ENCODE measurements around the gene KBTBD7.
A peak's percentile ranks its signal among the peaks of the same experiment; 100 is the strongest.

The KBTBD7 gene

DNA sequence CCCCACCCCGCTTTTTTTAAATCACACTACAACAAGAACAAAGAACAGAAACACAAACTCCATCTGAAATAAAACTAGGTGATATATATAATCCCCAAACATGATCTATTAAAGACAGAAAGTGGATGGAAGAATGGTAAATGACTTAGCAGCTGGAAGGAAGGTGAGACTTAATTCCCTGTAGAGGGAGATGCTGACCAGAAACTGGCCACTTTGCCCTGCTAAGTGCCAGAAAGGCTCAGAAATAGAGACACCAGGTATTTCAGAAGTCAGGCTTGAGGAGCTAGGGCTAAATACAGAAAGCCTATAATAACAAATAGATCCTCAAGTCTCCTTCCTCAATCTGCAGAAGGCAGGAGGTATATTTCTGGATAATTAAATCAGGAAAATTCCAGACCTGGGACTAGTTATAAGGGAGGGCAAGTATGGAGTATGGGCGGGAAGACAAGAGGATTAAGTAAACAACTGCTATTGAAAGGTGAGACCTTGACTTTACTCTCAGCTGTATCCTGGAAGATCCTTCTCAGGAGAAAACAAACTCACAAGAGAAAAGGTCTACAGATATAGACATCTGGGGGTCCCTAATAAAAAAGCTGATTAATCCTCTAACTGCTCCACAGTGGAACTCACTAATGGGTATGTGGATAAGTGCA lies 36.8 kb upstream of the KBTBD7 start:
- Histone ChIP-seq H4K5ac (ENCODE audit: low read length) (no peak overlapping the region), H3K27ac (ENCODE audit: low read depth, low read length) (no peak overlapping the region), H3K4me1 (ENCODE audit: control insufficient read depth, low read depth, low read length) (no peaks in the 10 kb centered on the region), H3K23ac (ENCODE audit: low read length) (no peak overlapping the region), H3K36me3 (ENCODE audit: control insufficient read depth, insufficient read depth, low read length) (no peaks in the 10 kb centered on the region), H4K8ac (ENCODE audit: low read depth, low read length) (no peak overlapping the region), H2BK120ac (ENCODE audit: low read depth, low read length) (no peak overlapping the region), H3K27me3 (ENCODE audit: insufficient read depth, low read length, poor library complexity) (no peaks in the 10 kb centered on the region), H3K4me2 (ENCODE audit: low read length) (no peak overlapping the region), H3K4me3 (ENCODE audit: low read length) (no peak overlapping the region), H3K79me1 (ENCODE audit: low read length) (no peaks in the 10 kb centered on the region), H2AK5ac (ENCODE audit: low read length) (no peak overlapping the region), H2BK15ac (replicated peaks; ENCODE audit: low read depth) (no peak overlapping the region), H3K79me2 (ENCODE audit: control insufficient read depth, insufficient read depth, low read length) (no peaks in the 10 kb centered on the region), H3K4ac (ENCODE audit: low read depth, low read length) (no peak overlapping the region), H3K56ac (ENCODE audit: low read length) (no peak overlapping the region), H2BK5ac (ENCODE audit: low read length) (no peak overlapping the region), H3K9ac (ENCODE audit: low read length) (no peak overlapping the region), H3K18ac (ENCODE audit: low read length) (no peak overlapping the region)
- DNase-seq = no peak
- WGBS (ENCODE audit: extremely low coverage, insufficient coverage, low lambda C conversion rate) = no CpG with 5 or more reads among the region's 2 CpGs

DNA sequence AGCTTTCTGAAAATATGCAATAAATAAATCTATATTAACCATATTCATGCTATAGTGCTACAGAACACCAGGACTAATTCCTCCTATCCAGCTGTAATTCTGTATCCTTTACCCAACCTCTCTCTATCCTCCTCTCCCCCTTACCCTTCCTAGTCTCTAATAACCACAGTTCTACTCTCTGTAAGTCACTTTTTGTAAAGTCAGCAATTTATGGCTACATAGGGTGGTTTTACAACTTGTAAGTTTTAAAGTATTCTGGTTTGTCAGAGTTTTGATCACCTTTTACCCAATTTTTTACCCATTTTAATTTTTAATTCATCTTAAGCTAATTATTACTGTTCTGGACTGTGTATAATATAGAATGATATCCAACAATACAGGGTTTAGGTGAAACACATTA lies 35.0 kb upstream of the KBTBD7 start:
- H4K5ac ChIP-seq (ENCODE audit: low read length) = no peak overlapping the region
- no peak overlapping the region for H3K4me2 ChIP-seq (ENCODE audit: low read length)
- H3K23ac ChIP-seq (ENCODE audit: low read length) = no peak overlapping the region
- H3K9ac ChIP-seq (ENCODE audit: low read length) = no peak overlapping the region
- no peak overlapping the region for H3K4ac ChIP-seq (ENCODE audit: low read depth, low read length)
- no peak overlapping the region for H3K56ac ChIP-seq (ENCODE audit: low read length)
- no peaks in the 10 kb centered on the region for H3K36me3 ChIP-seq (ENCODE audit: control insufficient read depth, insufficient read depth, low read length)
- no peak overlapping the region for H2BK120ac ChIP-seq (ENCODE audit: low read depth, low read length)
- H3K18ac ChIP-seq (ENCODE audit: low read length) = no peak overlapping the region
- H2BK5ac ChIP-seq (ENCODE audit: low read length) = no peak overlapping the region
- H3K79me1 ChIP-seq (ENCODE audit: low read length) = no peaks in the 10 kb centered on the region
- H3K79me2 ChIP-seq (ENCODE audit: control insufficient read depth, insufficient read depth, low read length) = no peaks in the 10 kb centered on the region
- no peaks in the 10 kb centered on the region for H3K27me3 ChIP-seq (ENCODE audit: insufficient read depth, low read length, poor library complexity)
- no peak overlapping the region for H3K4me3 ChIP-seq (ENCODE audit: low read length)
- H4K8ac ChIP-seq (ENCODE audit: low read depth, low read length) = no peak overlapping the region
- H2AK5ac ChIP-seq (ENCODE audit: low read length) = no peak overlapping the region
- H2BK15ac ChIP-seq (replicated peaks; ENCODE audit: low read depth) = no peak overlapping the region
- H3K4me1 ChIP-seq (ENCODE audit: control insufficient read depth, low read depth, low read length) = no peaks in the 10 kb centered on the region
- DNase-seq = no peak
- H3K27ac ChIP-seq (ENCODE audit: low read depth, low read length) = no peak overlapping the region

DNA sequence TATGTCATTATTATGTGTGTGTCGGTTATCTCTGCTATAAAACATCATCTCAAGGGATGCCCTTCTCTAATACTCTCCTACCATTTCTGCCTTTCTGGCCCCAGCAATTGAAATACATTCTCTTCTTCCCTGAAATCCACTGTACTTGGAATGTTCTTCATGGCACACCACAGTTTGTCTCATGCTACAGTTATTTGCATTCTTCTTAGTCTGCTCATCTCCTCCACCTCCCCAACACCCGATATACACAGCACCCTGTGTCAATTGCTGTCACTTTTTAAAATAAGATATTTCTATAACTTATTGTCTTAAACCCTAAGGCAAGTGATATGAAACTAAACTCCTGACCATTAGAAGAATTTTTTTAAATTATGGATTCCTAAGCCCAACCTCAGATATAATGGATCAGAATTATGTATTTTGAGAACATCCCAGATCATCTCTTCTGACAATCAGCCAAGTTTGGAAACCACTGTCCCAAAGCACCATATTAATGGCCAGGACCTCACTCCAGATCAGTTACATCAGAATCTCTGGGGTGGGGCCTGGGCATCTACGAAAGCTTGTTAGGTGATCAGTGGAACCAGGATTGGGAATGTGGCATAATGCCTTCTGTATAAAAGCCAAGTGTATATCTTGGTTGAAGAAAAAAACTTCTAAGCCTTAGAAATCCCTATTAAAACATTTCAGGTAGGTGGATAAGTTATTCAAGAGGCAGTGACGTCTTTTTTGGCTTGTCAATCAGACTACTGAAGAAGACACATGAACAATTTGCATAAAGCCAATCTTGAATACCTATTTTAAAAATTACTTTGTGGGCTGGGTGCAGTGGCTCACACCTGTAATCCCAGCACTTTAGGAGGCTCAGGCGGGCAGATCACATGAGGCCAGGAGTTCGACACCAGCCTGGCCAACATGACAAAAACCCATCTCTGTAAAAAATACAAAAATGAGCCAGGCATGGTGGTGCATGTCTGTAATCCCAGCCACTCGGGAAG lies 30.0 kb upstream of the KBTBD7 start:
- Histone ChIP-seq H3K4me1 (ENCODE audit: control insufficient read depth, low read depth, low read length) (no peaks in the 10 kb centered on the region), H3K9ac (ENCODE audit: low read length) (no peak overlapping the region), H4K5ac (ENCODE audit: low read length) (no peak overlapping the region), H2BK5ac (ENCODE audit: low read length) (no peak overlapping the region), H2AK5ac (ENCODE audit: low read length) (no peak overlapping the region), H2BK15ac (replicated peaks; ENCODE audit: low read depth) (no peak overlapping the region), H3K36me3 (ENCODE audit: control insufficient read depth, insufficient read depth, low read length) (no peaks in the 10 kb centered on the region), H3K27me3 (ENCODE audit: insufficient read depth, low read length, poor library complexity) (no peaks in the 10 kb centered on the region), H3K23ac (ENCODE audit: low read length) (no peak overlapping the region), H3K56ac (ENCODE audit: low read length) (no peak overlapping the region), H3K79me2 (ENCODE audit: control insufficient read depth, insufficient read depth, low read length) (no peaks in the 10 kb centered on the region), H2BK120ac (ENCODE audit: low read depth, low read length) (no peak overlapping the region), H4K8ac (ENCODE audit: low read depth, low read length) (no peak overlapping the region), H3K79me1 (ENCODE audit: low read length) (no peaks in the 10 kb centered on the region), H3K4ac (ENCODE audit: low read depth, low read length) (no peak overlapping the region), H3K27ac (ENCODE audit: low read depth, low read length) (no peak overlapping the region), H3K4me3 (ENCODE audit: low read length) (no peak overlapping the region), H3K4me2 (ENCODE audit: low read length) (no peak overlapping the region), H3K18ac (ENCODE audit: low read length) (no peak overlapping the region)
- WGBS (ENCODE audit: extremely low coverage, insufficient coverage, low lambda C conversion rate) = no CpG with 5 or more reads among the region's 7 CpGs
- no peak for DNase-seq

DNA sequence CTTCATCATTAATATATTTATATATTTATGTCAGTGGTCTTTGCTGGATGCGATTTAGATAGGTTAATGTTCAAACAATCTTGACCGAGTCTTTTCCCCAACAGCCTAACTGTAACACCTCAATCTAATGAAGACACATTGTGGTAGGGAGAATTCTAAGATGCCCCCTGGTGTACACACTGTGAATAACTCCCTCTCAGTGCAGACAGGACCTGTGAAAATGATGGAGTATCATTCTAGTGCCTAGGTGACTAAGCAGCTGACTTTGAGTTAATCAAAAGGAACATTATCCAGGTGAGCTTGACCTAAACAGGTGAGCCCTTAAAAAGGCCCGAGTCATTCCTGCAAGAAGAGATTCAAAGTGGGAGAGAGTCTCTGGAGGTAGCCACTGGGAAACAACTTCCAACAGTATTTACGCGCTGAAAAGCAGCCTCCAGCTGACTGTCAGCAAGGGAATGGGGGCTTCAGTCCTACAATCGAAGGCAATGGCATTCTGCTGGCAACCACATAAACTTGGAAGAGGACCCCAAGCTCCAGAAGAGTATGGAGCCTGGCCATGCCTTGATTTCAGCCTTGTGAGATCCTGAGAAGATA lies 28.0 kb upstream of the KBTBD7 start:
- Histone ChIP-seq H4K5ac (ENCODE audit: low read length) (no peak overlapping the region), H3K79me2 (ENCODE audit: control insufficient read depth, insufficient read depth, low read length) (no peaks in the 10 kb centered on the region), H3K4me3 (ENCODE audit: low read length) (no peak overlapping the region), H3K27me3 (ENCODE audit: insufficient read depth, low read length, poor library complexity) (no peaks in the 10 kb centered on the region), H2BK5ac (ENCODE audit: low read length) (no peak overlapping the region), H3K23ac (ENCODE audit: low read length) (no peak overlapping the region), H3K4me1 (ENCODE audit: control insufficient read depth, low read depth, low read length) (no peaks in the 10 kb centered on the region), H3K56ac (ENCODE audit: low read length) (no peak overlapping the region), H3K36me3 (ENCODE audit: control insufficient read depth, insufficient read depth, low read length) (no peaks in the 10 kb centered on the region), H2BK15ac (replicated peaks; ENCODE audit: low read depth) (no peak overlapping the region), H2BK120ac (ENCODE audit: low read depth, low read length) (no peak overlapping the region), H3K18ac (ENCODE audit: low read length) (no peak overlapping the region), H3K9ac (ENCODE audit: low read length) (no peak overlapping the region), H3K79me1 (ENCODE audit: low read length) (no peaks in the 10 kb centered on the region), H3K27ac (ENCODE audit: low read depth, low read length) (no peak overlapping the region), H3K4ac (ENCODE audit: low read depth, low read length) (no peak overlapping the region), H2AK5ac (ENCODE audit: low read length) (no peak overlapping the region), H3K4me2 (ENCODE audit: low read length) (no peak overlapping the region), H4K8ac (ENCODE audit: low read depth, low read length) (no peak overlapping the region)
- no CpG with 5 or more reads among the region's 6 CpGs for WGBS (ENCODE audit: extremely low coverage, insufficient coverage, low lambda C conversion rate)
- DNase-seq = peak; percentile 75

- no peaks in the 10 kb centered on the region for H3K79me2 ChIP-seq (ENCODE audit: control insufficient read depth, insufficient read depth, low read length)
- no peak overlapping the region for H2BK5ac ChIP-seq (ENCODE audit: low read length)
- H3K56ac ChIP-seq (ENCODE audit: low read length) = no peak overlapping the region
- H3K36me3 ChIP-seq (ENCODE audit: control insufficient read depth, insufficient read depth, low read length) = no peaks in the 10 kb centered on the region
- WGBS (ENCODE audit: extremely low coverage, insufficient coverage, low lambda C conversion rate) = no CpG with 5 or more reads among the region's 3 CpGs
- H4K8ac ChIP-seq (ENCODE audit: low read depth, low read length) = no peak overlapping the region
- no peak overlapping the region for H3K27ac ChIP-seq (ENCODE audit: low read depth, low read length)
- no peak overlapping the region for H4K5ac ChIP-seq (ENCODE audit: low read length)
- no peaks in the 10 kb centered on the region for H3K27me3 ChIP-seq (ENCODE audit: insufficient read depth, low read length, poor library complexity)
- no peak overlapping the region for H3K4me3 ChIP-seq (ENCODE audit: low read length)
- H3K4me1 ChIP-seq (ENCODE audit: control insufficient read depth, low read depth, low read length) = no peaks in the 10 kb centered on the region
- no peaks in the 10 kb centered on the region for H3K79me1 ChIP-seq (ENCODE audit: low read length)
- no peak overlapping the region for H3K9ac ChIP-seq (ENCODE audit: low read length)
- no peak overlapping the region for H3K18ac ChIP-seq (ENCODE audit: low read length)
- H3K4ac ChIP-seq (ENCODE audit: low read depth, low read length) = no peak overlapping the region
- H2BK15ac ChIP-seq (replicated peaks; ENCODE audit: low read depth) = no peak overlapping the region
- H2BK120ac ChIP-seq (ENCODE audit: low read depth, low read length) = no peak overlapping the region
- no peak for DNase-seq
- H3K23ac ChIP-seq (ENCODE audit: low read length) = no peak overlapping the region
- no peak overlapping the region for H2AK5ac ChIP-seq (ENCODE audit: low read length)
- H3K4me2 ChIP-seq (ENCODE audit: low read length) = no peak overlapping the region
These were observed 26.0 kb upstream of the KBTBD7 start for GRCh38 chr13:41220401-41220800.

Measured in mesendoderm (in vitro differentiated cells).